Measurements from ENCODE around the gene GRK6. TPM values are rescaled to one million over a fixed set of nuclear protein-coding genes. Genes with fewer than 3 reads are reported as not detected.

Gene GRK6
- polyA plus RNA-seq, 1 experiment: 37.7 TPM

DNA sequence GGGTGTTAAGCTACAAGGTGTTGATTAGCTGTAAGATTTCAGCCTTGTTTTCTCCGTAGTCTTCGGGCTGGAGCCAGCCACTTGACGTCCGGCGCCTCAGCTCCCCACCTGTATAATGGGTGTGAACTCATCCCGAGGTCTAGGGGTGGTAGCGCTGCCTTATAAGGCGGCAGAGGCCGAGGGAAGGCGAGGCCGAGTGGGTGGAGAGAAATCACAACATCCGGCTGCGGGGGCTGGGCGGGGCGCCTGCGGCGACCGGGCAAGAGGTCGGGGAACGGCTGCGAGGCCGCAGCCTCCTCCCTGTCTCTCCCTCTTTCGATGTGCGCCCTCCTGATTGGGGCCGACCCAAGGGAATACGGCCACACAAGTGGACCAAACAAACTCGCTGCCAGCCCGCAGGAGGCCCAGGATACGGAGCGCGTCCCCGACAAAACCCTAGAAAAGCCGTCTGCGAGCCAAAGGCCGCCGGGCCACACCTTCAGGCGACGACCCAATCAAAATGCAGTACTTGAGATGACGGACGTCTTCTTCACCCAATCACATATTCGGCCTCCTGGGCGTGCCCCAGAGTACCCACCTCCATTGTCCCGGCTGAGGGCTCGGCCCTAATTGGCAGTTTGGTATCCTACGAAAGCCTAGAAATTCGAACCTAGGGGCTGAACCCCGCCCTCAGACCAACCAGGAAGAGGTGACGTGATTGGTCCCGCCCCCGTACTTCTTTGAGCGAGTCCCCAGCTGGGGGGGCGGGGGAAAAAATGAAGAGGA lies 493 bp upstream of the GRK6 start:
- ChIA-PET POLR2A (interaction anchor here (0.5 to 1.5 kb wide), 4 partner anchors 21 to 150 kb away, joined by 3 to 13 read pairs (median 3); no protein-coding TSS in a partner anchor), CTCF (interaction anchor here (0.6 to 6.2 kb wide), 6 partner anchors 23 to 116 kb away, joined by 3 to 48 read pairs (median 3); no protein-coding TSS in a partner anchor)

DNA sequence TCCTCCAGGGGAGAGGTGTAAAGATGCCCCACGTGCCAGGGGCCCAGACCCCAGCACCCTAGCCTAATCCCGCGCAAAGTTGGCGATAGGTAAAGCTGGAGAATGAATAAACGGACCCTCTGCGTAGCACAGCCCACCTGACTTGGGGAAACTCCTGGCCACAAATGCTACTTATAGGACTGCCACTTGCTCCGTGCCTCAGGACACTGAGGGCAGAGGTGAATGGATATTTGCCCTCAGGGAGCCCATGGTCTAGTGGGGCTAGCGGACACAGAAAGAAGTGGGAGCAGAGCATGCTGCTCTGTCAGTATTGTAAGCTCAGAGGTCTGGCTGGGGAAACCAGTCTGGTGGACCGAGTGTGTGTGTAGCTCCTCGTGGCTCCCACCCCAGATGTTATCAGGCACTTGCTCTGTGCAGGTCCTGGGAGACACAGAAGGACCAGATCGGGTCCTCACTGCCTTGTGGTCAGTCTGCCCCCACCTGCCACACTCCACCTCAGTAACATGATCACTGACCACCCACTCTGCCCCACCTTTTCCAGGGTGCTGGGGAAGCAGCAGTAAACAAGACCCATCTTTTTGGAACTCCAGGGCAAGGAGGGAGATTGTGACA lies 841 bp downstream of the GRK6 start:
- TF ChIP-seq, protein P1, sequence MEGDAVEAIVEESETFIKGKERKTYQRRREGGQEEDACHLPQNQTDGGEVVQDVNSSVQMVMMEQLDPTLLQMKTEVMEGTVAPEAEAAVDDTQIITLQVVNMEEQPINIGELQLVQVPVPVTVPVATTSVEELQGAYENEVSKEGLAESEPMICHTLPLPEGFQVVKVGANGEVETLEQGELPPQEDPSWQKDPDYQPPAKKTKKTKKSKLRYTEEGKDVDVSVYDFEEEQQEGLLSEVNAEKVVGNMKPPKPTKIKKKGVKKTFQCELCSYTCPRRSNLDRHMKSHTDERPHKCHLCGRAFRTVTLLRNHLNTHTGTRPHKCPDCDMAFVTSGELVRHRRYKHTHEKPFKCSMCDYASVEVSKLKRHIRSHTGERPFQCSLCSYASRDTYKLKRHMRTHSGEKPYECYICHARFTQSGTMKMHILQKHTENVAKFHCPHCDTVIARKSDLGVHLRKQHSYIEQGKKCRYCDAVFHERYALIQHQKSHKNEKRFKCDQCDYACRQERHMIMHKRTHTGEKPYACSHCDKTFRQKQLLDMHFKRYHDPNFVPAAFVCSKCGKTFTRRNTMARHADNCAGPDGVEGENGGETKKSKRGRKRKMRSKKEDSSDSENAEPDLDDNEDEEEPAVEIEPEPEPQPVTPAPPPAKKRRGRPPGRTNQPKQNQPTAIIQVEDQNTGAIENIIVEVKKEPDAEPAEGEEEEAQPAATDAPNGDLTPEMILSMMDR (IDR thresholded peaks at IDR 0.05; ENCODE audit: insufficient read depth, low read depth, low read length): no peak
- no peak for DNase-seq (ENCODE audit: low read depth)
- H3K27me3 ChIP-seq (ENCODE audit: control insufficient read depth, insufficient read depth, low read length): no peaks in the 10 kb centered on the region
- POLR2A ChIA-PET: interaction anchor here (0.5 to 1.5 kb wide), 2 partner anchors 20 to 70 kb away, joined by 3 read pairs; partner anchors contain the start of gene PDLIM7
- CTCF ChIA-PET: interaction anchor here (0.6 to 6.2 kb wide), 10 partner anchors 21 to 117 kb away, joined by 3 to 48 read pairs (median 4); partner anchors contain the start of gene PDLIM7
- H3K4me3 ChIP-seq (ENCODE audit: low read depth, low read length): peak overlapping the region; percentile 70
- H3K36me3 ChIP-seq (ENCODE audit: control insufficient read depth, insufficient read depth, low read length): peaks cover 10% of the 10 kb centered on the region

More for the DNA sequence above, 493 bp upstream of the GRK6 start:
- H3K36me3 ChIP-seq (ENCODE audit: control insufficient read depth, insufficient read depth, low read length): 0 out of 2 replicates have a peak, but pooled peaks cover 2% of the 10 kb centered on the region
- H3K4me3 ChIP-seq (ENCODE audit: low read depth, low read length): peak overlapping the region; percentile 49
- peak; percentile 100 for DNase-seq (ENCODE audit: low read depth)
- TF ChIP-seq, protein P1 (IDR thresholded peaks at IDR 0.05; ENCODE audit: insufficient read depth, low read depth, low read length): no peak
- no peaks in the 10 kb centered on the region for H3K27me3 ChIP-seq (ENCODE audit: control insufficient read depth, insufficient read depth, low read length)

DNA sequence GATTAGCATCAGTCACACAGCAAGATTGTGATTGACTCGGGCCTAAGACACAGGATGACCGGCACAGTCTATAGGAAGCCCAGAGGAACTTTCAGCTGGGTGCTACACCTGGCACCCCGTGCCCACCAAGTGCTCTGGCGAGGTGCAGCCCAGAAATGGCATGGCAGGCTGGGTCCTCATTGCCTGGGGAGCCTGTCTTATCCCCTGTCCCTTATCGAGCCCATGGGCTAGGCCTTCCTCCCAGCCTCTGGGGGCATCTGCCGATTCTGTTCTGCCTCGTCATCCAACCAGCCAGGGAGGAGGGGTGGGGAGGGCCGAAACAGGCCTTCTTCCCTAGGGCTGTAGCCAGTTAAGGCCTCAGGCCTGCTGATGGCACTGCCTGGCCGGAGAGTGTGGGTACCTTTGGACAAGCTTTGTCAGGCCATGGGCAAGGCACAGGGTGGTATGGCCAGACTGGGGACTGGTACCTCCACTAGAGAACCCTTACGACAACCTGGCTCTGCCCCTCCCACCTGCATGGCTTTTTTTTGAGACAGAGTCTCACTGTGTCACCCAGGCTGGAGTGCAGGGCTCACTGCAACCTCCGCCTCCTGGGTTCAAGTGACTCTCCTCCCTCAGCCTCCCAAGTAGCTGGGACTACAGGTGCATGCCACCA lies 1.6 kb downstream of the GRK6 start:
- ChIA-PET POLR2A (interaction anchor here (1.5 kb wide), 1 partner anchor 19 kb away, joined by 3 read pairs; no protein-coding TSS in a partner anchor), CTCF (interaction anchor here (0.8 to 6.2 kb wide), 7 partner anchors 20 to 118 kb away, joined by 3 to 48 read pairs (median 4); no protein-coding TSS in a partner anchor)
- no peaks in the 10 kb centered on the region for H3K27me3 ChIP-seq (ENCODE audit: control insufficient read depth, insufficient read depth, low read length)
- no peak overlapping the region for H3K4me3 ChIP-seq (ENCODE audit: low read depth, low read length)
- H3K36me3 ChIP-seq (ENCODE audit: control insufficient read depth, insufficient read depth, low read length): peaks cover 16% of the 10 kb centered on the region
- TF ChIP-seq, protein P1 (IDR thresholded peaks at IDR 0.05; ENCODE audit: insufficient read depth, low read depth, low read length): no peak
- DNase-seq (ENCODE audit: low read depth): no peak

DNA sequence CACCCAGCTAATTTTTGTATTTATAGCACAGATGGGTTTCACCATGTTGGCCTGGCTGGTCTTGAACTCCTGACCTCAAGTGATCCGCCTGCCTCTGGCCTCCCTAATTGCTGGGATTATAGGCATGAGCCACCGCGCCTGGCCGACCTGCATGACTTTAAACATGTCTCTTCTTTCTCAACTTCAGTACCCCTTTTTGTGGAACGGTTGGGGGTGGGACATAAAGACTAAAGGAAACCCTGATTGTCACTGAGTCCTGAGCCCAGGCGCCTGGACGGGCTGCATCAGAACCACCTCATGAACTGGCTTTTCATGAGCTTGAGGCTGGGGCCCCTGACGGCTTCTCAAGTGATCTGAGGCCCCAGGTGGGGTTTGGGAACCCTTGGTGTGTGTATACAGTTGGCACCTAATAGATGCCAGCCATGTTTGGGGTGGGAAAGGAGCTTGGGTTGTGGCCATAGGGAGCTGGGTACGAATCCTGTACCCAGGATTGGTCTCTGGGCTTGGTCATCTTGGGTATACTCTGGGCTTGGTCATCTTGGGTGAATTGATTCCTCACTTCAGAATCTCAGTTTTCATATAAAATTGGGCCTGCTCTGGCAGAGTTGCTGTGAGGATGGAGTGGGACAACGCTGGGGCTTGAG lies 2.2 kb downstream of the GRK6 start:
- Histone ChIP-seq H3K36me3 (ENCODE audit: control insufficient read depth, insufficient read depth, low read length) (peaks cover 22% of the 10 kb centered on the region), H3K27me3 (ENCODE audit: control insufficient read depth, insufficient read depth, low read length) (no peaks in the 10 kb centered on the region), H3K4me3 (ENCODE audit: low read depth, low read length) (no peak overlapping the region)
- POLR2A ChIA-PET: no interaction called here
- CTCF ChIA-PET: interaction anchor here (1.2 to 6.2 kb wide), 4 partner anchors 25 to 38 kb away, joined by 4 to 48 read pairs (median 4); no protein-coding TSS in a partner anchor
- DNase-seq (ENCODE audit: low read depth): no peak
- TF ChIP-seq, protein P1 (IDR thresholded peaks at IDR 0.05; ENCODE audit: insufficient read depth, low read depth, low read length): no peak

All from BJ (cell line).